ENCODE data around the gene HIVEP1. TPM values are rescaled to one million over a fixed set of nuclear protein-coding genes. Genes with fewer than 3 reads are reported as not detected.

Gene HIVEP1
- total RNA-seq, 1 donor from 2014 or later: 69.4 TPM

- H3K9me3 Mint-ChIP-seq: peaks cover 5% of the 10 kb centered on the region
Measured at GRCh38 chr6:12090714-12091113, 78.6 kb downstream of the HIVEP1 start.

GRCh38 chr6:12092762-12093161 is 80.7 kb downstream of the HIVEP1 start:
- no peak for DNase-seq (ENCODE audit: low spot score in 2 of 2, unreplicated experiment in 2 of 2)
- Mint-ChIP-seq H3K27me3 (ENCODE audit: low read depth) (no peaks in the 10 kb centered on the region), H3K4me3 (no peak overlapping the region), H3K27ac (no peak overlapping the region), H3K4me1 (peaks cover 2% of the 10 kb centered on the region), H3K9me3 (peaks cover 5% of the 10 kb centered on the region), H3K36me3 (peaks cover 24% of the 10 kb centered on the region)
- TF ChIP-seq, protein P1, sequence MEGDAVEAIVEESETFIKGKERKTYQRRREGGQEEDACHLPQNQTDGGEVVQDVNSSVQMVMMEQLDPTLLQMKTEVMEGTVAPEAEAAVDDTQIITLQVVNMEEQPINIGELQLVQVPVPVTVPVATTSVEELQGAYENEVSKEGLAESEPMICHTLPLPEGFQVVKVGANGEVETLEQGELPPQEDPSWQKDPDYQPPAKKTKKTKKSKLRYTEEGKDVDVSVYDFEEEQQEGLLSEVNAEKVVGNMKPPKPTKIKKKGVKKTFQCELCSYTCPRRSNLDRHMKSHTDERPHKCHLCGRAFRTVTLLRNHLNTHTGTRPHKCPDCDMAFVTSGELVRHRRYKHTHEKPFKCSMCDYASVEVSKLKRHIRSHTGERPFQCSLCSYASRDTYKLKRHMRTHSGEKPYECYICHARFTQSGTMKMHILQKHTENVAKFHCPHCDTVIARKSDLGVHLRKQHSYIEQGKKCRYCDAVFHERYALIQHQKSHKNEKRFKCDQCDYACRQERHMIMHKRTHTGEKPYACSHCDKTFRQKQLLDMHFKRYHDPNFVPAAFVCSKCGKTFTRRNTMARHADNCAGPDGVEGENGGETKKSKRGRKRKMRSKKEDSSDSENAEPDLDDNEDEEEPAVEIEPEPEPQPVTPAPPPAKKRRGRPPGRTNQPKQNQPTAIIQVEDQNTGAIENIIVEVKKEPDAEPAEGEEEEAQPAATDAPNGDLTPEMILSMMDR (IDR thresholded peaks at IDR 0.05; ENCODE audit: unreplicated experiment): no peak

More at GRCh38 chr6:12090714-12091113, 78.6 kb downstream of the HIVEP1 start:
- Mint-ChIP-seq H3K27me3 (ENCODE audit: low read depth) (no peaks in the 10 kb centered on the region), H3K36me3 (peaks cover 24% of the 10 kb centered on the region), H3K4me3 (no peak overlapping the region), H3K27ac (no peak overlapping the region), H3K4me1 (no peaks in the 10 kb centered on the region)
- no peak for DNase-seq (ENCODE audit: low spot score in 2 of 2, unreplicated experiment in 2 of 2)
- TF ChIP-seq, protein P1 (IDR thresholded peaks at IDR 0.05; ENCODE audit: unreplicated experiment): no peak

DNA sequence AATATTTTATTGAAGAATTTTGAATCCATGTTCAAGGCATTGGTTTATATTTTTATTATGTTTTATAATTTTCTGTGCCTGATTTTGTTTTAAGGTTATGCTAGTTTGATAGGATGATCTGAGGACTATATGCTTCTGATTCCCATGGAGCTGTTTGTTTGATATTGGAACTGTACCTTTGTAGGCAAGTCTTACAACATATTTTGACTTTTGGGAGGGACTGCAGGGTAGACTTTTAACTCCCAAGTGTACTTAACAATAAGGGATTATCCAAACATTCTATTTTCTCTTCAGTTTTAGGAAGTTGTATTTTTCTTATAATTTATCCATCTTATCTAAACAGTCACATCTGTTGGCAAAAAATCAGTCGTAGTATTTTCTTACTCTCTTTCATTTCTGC is 82.6 kb downstream of the HIVEP1 start:
- Mint-ChIP-seq H3K27ac (no peak overlapping the region), H3K36me3 (peaks cover 21% of the 10 kb centered on the region), H3K27me3 (ENCODE audit: low read depth) (no peaks in the 10 kb centered on the region), H3K4me1 (peaks cover 15% of the 10 kb centered on the region), H3K4me3 (no peak overlapping the region), H3K9me3 (peaks cover 5% of the 10 kb centered on the region)
- no peak for DNase-seq (ENCODE audit: low spot score in 2 of 2, unreplicated experiment in 2 of 2)
- TF ChIP-seq, protein P1 (IDR thresholded peaks at IDR 0.05; ENCODE audit: unreplicated experiment): no peak

DNA sequence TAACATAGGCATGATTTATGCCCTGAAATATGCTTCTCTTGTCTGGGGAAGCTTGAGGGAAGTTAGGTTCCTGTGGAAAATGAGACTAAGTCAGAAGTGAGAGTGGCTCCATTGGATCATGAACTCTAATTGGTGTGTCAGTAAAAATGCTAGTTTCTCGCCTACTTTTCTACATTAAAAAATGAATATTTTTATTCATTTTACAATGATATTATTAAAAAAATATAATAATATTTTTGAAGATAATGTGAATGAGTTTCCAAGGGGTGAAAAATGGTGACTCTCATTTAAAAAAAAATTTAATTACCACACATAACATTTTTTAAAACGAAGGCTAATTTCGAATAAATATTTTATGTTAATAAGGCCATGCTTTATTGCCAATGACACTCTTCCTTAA is 84.2 kb downstream of the HIVEP1 start:
- H3K9me3 Mint-ChIP-seq: peaks cover 5% of the 10 kb centered on the region
- H3K36me3 Mint-ChIP-seq: peaks cover 18% of the 10 kb centered on the region
- H3K4me3 Mint-ChIP-seq: no peak overlapping the region
- TF ChIP-seq, protein P1 (IDR thresholded peaks at IDR 0.05; ENCODE audit: unreplicated experiment): no peak
- H3K27me3 Mint-ChIP-seq (ENCODE audit: low read depth): no peaks in the 10 kb centered on the region
- H3K4me1 Mint-ChIP-seq: peaks cover 23% of the 10 kb centered on the region
- H3K27ac Mint-ChIP-seq: no peak overlapping the region
- DNase-seq (ENCODE audit: low spot score in 2 of 2, unreplicated experiment in 2 of 2): no peak

- no peak for DNase-seq (ENCODE audit: low spot score in 2 of 2, unreplicated experiment in 2 of 2)
- Mint-ChIP-seq H3K9me3 (peaks cover 5% of the 10 kb centered on the region), H3K27ac (no peak overlapping the region)
Measured at GRCh38 chr6:12097791-12098190, 85.7 kb downstream of the HIVEP1 start.

More at GRCh38 chr6:12097791-12098190, 85.7 kb downstream of the HIVEP1 start:
- Mint-ChIP-seq H3K4me3 (no peak overlapping the region), H3K27me3 (ENCODE audit: low read depth) (no peaks in the 10 kb centered on the region), H3K4me1 (peaks cover 28% of the 10 kb centered on the region), H3K36me3 (peaks cover 12% of the 10 kb centered on the region)
- TF ChIP-seq, protein P1 (IDR thresholded peaks at IDR 0.05; ENCODE audit: unreplicated experiment): no peak

All from mesothelial cell of epicardium (in vitro differentiated cells).